ENCODE measurements around the gene CMC2. TPM values are rescaled to one million over a fixed set of nuclear protein-coding genes. Genes with fewer than 3 reads are reported as not detected.

The CMC2 gene
- total RNA-seq, result 20.3 TPM

DNA sequence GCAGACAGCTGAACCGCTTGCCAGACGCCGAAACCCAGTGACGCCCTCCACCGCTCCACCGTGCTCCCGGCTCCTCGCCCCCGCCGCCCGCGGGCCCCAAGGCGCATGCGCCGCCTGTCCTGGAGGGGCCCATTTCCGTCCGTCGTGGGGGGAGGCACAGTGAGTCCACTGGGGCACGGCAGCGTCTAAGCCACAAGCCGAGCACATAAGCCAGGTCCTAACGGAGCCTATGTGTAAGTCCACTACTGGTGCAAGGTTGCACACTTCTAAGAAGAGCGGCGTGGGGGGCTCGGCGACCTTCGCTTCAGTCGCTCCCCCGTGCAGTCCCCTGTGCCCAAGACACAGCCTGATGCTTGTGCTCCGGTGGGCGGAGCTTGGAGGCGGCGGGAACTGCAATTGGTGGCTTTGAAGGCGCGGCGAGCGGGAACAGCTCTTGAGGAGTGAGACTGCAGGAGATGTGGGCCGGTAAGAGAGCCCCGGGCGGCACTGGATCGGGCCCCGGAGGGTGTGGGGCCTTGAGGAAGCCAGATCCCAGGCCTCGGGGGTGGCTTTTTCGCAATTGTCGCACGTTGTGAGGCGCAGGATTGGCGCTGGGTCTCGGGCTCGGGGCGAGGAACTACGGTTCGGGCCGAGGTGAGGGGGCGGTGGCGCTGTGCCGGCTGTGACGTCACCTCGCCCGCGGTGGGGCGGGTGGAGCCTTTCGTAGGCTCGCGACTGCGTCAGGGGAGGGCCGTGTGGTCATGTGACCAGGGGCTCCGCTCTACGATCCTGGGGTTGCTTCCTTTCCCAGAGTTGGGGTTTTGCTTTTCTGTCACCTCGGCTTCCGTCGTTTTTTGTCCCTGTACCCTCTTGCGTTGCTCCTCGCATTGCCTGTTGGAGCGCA lies at the start of gene CMC2, which contains the start of gene CENPN:
Gene CMC2, minus strand, starts transcription at position 73 of the 883 bp plus-strand sequence. CDS start 9,491 bp downstream, outside the sequence.
Gene CENPN, plus strand, starts transcription at position 402 of the 883 bp plus-strand sequence. CDS start 4,726 bp downstream, outside the sequence.
- peak; percentile 95 for DNase-seq

DNA sequence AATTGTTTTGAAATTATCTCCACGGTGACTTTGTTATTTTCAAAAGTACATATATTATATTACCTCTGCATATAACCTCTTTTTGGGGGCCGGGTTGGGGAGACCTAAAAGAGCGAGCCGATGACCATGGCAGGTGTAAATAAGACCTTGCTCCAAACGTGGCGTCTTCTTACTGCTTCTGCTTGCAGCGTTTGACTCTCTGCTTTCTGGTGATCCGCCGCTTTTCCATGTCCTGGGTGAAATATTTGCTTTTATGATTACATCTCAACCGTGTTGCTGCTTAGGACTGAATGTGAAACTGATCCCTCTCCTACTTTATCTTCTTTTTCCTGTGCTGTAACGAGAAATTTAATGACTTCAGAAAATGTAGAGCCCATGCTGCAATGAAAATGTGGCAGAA lies 47.1 kb upstream of the CMC2 start:
- DNase-seq, result no peak

- no peak for DNase-seq
Measured at GRCh38 chr16:81042821-81043220, 36.1 kb upstream of the CMC2 start.

- no peak for DNase-seq
Measured at GRCh38 chr16:81041696-81042095, 35.0 kb upstream of the CMC2 start.

- DNase-seq, result no peak
Measured at GRCh38 chr16:81040842-81041241, 34.2 kb upstream of the CMC2 start.

DNA sequence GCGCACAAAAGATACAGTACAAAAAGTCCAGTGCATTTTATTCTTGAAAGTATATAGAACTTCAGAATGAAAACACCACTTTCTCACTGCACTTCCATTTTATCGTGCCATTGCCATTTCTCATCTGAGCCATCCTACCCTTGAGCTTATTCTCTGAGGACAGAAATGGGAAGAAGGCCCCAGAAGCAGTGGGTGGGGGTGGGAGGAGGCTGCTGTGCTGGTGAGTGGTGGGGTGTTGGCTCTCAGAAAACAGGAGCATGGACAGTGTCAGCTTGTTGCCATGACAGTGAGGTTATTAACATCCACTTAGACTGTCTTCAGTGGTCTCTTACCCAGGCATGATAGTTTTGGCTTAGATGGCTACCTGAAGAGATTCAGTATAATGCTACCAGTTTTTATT lies 33.4 kb upstream of the CMC2 start:
- DNase-seq, result no peak

GRCh38 chr16:81036751-81037350 lies 30.2 kb upstream of the CMC2 start:
- no peak for DNase-seq

DNA sequence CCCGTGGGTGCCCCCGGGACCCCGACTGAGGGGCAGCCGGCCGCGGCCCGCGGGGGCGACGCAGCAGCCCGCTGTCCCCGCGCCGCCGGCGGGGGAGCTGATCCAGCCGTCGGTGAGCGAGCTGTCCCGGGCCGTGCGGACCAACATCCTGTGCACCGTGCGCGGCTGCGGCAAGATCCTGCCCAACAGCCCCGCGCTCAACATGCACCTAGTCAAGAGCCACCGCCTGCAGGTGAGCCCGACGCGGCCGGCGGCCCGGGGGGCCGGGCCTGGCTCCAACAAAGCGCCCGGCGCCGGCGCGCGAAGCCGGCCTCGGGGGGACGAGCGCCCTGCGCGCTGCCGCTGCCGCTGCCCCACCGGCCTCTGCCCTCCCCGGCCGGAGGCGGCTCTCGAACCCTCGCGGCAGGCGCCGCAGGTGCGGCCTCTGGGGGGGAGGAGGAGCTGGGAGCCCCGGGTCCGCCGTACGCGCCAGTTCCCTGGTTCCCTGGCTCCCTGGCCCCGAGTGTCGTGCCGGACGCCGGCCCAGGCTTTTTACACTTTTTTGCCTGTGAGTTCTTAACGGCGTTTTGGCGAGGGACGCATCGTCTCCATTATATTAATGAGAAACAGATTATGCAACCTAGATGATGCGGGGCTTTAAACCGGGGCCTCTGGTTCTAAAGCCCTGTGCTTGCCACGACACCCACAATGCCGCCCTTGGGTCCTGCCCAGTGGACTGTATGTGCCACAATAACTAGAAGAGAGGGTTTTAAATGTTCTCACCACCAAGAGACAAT lies 29.5 kb upstream of the CMC2 start:
- DNase-seq, result no peak

DNA sequence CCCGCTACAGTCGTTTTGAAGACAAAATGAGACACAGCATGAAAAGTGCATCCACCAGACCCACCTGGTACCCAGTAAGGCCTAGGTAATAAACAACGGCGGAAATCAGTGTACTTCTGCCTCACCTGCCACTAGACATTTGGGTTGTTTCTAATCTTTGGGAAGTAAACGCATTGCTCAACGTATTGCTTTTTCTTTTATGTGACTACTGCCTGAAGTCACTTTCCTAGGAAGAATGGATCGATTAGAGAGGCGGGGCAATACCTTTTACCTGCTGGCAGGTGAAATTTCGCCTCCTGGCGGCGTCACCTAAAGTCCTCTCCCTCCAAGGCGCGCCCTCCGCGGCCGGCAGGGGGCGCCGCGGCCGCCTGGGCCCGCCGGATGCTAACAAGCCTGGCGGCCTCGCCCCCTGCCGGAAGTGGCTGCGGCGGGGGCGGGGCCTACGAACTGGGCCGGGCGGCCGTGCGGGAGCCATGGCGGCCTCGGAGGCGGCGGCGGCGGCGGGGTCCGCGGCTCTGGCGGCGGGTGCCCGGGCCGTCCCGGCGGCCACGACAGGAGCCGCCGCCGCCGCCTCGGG lies 28.8 kb upstream of the CMC2 start, which contains the start of gene ATMIN:
Gene ATMIN, plus strand, starts transcription at position 445 of the 577 bp plus-strand sequence. Its CDS starts 29 bp downstream, at position 474.
- DNase-seq, result peak; percentile 32

- no peak for DNase-seq
Measured at GRCh38 chr16:81029930-81030604, 23.4 kb upstream of the CMC2 start.

DNA sequence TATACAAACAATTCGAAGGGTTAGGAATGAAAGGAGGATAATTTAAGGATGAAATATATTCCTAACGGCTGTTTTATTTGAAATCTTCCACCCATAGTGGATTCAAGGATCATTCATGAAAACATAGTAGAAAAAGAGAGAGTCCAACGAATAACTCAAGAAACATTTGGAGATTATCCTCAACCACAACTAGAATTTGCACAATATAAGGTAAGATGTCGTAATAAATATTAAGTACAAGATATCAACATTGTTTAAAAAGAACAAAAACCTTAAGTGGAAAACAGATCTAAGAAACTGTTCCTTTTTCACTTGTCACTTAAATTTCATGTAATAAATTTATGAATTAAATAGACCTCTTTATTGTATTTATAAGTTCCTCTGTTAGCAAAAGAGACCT lies 19.7 kb upstream of the CMC2 start:
- DNase-seq, result no peak

- DNase-seq, result no peak
Measured at GRCh38 chr16:81018496-81018895, 11.8 kb upstream of the CMC2 start.

DNA sequence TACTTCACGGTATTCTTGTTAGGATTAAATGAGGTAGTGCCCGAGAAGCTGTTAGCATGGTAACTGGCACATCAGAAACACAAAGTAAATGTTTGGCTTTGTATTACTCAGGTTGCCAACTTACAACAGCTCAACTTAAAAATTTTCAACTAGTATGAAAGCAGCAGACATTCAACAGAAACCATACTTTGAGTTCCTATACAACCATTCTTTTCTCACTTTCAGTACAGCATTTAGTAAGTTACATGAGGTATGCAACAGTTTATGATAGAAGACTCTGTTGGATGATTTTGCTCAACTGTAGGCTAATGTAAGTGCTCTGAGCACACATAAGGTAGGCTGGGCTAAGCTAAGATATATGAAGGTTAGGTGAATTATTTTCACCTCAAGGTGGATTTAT lies 8.0 kb upstream of the CMC2 start:
- no peak for DNase-seq

GRCh38 chr16:81012974-81013373 lies 6.3 kb upstream of the CMC2 start:
- DNase-seq, result no peak

DNA sequence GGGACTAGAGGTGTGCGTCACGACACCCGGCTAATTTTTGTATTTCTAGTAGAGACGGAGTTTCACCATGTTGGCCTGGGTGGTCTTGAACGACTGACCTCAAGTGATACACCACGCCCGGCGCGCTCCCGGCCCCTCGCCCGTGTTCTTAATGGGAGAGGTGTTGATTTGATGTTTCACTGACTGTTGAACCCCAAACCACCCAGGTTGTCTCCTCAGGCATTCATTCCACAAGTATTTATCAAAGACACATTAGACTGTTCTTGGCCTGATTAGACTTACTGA lies 1.8 kb upstream of the CMC2 start:
- DNase-seq, result no peak

DNA sequence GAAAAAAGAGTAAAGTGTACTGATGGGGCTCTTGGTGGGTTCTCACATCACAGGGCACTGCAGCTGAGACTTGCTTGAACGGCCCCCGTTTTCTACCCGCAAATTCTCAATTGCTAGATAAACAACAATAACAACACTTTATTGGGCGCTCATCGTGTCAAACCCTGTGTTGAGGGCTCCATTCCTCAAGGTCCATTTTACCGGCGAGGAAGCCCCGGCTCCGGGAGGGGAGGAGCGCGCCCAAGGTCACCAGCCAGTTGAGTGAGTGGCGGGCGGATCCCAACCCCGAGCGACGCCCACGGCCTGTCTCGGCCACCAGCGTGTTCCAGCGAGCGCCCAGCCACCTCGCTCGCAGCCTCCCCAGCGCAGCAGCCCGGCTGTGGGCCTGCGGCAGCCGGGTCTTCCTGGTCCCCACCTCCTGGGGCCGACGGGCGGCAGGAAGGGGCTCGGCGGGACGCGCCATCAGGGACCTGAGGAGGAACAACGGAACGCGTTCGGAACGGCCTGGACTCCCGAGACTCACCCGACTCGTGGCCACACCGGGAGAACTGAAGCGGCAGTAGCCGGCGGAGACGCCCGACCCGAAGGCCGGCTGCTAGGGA lies 373 bp downstream of the CMC2 start:
- no peak for DNase-seq

- DNase-seq, result no peak
Measured at GRCh38 chr16:81005610-81006161, 999 bp downstream of the CMC2 start.

DNA sequence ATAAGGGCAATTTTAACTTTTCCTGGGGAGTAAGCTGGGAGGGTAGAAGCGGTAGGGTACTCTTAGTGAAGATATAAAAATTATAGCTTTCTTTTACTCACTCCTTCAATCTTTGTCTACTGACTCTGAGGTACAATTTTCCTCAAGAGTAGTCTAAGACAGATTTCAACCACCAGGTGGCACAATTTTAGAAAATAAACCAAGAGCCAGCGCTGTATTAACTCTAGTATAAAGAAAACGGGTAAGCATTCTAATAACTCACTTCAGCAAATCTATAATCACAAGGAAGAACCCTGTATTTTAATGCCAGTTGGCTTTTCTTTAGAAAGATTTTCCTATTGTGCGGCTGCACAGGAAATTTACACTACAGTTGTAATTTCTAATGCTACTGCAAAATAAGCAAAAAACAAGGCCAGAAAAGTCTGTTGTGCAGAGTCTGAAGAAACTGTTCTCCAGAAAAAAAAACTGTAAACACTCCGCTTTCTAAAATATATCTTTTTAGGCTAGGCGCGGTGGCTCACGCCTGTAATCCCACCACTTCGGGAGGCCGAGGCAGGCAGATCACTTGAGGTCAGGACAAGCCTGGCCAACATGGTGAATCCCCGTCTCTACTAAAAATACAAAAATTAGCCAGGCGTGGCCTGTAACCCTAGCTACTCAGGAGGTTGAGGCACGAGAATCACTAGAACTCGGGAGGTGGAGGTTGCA lies 1.9 kb downstream of the CMC2 start:
- DNase-seq, result no peak

- no peak for DNase-seq
Measured at GRCh38 chr16:81003610-81004460, 2.9 kb downstream of the CMC2 start.

DNA sequence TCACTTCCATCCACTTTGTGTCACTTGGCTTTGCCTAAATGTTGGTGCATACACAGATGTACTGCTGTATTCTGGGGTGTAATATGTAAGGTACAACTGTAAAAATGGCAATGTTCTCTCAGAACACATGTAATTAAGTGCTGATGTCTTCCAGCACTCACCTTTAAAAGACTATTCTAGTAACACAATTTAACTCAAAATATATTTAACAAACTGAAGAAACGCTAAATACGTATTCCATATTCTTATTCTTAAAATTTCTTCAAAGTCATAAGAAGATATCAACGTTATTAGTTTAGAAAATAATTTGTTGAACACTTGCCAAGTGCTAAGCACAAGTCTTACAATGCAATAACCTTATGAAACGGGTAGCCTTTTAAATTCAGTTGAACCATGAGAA lies 3.6 kb downstream of the CMC2 start:
- no peak for DNase-seq

All from occipital lobe (tissue), 2 donors.